HG03039 (cell line): Measurements from ENCODE around the gene ITGAD.
A peak's percentile ranks its signal among the peaks of the same experiment; 100 is the strongest.

Experiments used
- ATAC-seq: cut with Tn5 transposase; IDR thresholded peaks from one replicate; pipeline ENCODE4 v1.9.1; 2021; ENCODE audit warnings: mild to moderate bottlenecking, moderate library complexity; ENCODE audit not compliant: unreplicated experiment

Gene ITGAD

GRCh38 chr16:31458844-31459686, 65.9 kb downstream of the ITGAD start, which contains the start of gene ARMC5:
Gene ARMC5, plus strand, starts transcription at chr16:31459501. Its CDS starts 24 bp downstream, at chr16:31459525.
- ATAC-seq, result peak; percentile 69

- peak; percentile 62 for ATAC-seq
These were observed 66.8 kb downstream of the ITGAD start for GRCh38 chr16:31459687-31460581.

DNA sequence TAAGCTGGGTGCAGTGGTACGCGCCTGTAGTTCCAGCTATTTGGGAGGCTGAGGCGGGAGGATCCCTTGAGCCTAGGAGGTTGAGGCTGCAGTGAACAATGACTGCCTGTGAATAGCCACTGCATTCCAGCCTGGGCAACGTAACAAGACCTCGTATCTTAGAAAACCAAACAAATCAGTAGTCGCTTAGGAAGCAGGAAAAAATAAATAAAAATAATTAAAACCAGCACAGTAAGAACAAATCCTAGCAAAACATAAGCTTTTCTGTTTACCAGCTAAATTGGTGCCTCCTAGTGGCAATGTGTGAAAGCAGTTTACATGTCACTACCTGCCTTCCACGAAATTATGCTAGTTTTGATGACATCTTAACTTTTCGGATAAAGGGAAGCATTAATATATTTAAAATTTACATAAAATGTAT, 67.5 kb downstream of the ITGAD start:
- no peak for ATAC-seq

DNA sequence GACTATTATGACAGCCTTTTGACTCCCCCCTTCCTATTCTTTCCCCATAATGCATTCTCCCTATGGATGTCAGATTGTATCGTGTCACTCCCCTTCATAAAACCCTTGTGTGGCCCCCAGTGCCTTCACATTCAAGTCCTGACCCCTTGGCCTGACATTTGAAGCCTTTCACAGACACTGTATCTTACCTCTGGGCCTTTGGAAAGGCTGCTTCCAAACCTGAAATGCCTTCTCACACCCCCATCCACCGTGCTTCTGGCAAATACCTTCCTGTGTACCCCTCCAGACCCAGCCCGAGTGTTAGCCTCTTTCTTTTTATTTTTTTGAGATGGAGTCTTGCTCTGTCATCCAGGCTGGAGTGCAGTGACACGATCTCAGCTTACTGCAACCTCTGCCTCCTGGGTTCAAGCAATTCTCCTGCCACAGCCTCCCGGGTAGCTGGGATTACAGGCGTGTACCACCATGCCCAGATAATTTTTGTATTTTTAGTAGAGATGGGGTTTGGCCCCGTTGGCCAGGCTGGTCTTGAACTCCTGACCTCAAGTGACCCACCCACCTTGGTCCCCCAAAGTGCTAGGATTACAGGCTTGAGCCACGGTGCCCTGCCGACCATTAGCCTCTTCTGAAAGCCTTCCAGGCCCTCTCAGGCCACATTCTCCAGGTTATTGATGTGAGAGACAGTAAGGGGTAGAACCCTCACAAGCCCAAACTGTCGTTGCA, 68.2 kb downstream of the ITGAD start:
- ATAC-seq, result no peak

- no peak for ATAC-seq
These were observed 69.0 kb downstream of the ITGAD start for GRCh38 chr16:31461921-31462804.

DNA sequence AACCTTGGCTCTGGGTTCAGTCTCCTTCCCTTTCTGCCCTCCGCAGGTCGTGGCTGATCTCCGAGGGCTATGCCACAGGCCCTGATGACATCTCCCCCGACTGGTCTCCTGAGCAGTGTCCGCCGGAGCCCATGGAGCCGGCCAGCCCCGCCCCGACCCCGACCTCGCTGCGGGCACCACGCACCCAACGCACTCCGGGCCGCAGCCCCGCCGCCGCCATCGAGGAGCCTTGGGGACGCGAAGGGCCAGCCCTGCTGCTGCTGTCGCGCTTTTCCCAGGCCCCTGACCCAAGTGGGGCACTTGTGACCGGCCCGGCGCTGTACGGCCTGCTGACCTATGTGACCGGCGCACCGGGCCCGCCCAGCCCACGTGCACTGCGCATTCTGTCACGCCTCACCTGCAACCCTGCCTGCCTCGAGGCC, 71.2 kb downstream of the ITGAD start:
- ATAC-seq, result no peak

DNA sequence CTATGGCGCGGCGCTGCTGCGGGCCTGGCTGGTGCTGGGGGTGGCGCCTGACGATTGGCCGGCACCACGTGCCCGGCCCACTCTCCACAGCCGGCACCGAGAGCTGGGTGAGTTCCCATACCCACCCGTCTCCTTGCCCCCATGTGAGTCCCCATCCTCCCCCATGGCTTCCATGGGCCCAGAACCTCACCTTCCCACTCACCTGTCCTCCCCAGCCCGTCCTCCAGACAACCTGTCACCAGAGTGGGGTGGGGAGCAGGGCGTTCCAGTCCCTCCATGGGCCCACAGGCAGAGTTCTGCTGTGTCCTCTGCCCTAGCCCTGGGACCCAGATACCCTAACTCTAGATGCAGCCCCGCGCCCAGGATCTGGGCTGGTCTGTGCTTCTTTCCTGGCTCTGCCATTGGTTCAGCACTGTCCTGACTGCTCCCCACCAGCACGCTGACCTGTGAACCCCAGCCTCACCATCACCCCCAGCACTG, 71.7 kb downstream of the ITGAD start:
- no peak for ATAC-seq

DNA sequence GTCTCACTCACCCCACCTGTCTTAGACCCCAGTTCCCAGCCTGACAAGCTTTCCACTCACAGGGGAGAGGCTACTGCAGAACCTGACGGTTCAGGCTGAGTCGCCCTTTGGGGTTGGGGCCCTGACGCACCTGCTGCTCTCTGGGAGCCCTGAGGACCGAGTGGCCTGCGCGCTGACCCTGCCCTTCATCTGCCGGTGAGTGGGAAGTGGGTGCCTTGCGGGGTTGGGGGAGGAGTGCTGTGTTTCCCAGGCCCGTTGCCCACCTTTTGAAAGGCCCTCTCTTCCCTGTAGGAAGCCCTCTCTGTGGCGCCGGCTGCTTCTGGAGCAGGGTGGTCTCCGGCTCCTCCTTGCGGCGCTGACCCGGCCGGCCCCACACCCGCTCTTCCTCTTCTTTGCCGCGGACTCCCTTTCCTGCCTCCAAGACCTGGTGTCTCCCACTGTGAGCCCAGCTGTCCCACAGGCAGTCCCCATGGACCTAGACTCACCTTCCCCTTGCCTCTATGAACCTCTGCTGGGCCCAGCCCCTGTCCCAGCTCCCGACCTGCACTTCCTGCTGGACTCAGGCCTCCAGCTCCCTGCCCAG, 72.7 kb downstream of the ITGAD start:
- no peak for ATAC-seq

DNA sequence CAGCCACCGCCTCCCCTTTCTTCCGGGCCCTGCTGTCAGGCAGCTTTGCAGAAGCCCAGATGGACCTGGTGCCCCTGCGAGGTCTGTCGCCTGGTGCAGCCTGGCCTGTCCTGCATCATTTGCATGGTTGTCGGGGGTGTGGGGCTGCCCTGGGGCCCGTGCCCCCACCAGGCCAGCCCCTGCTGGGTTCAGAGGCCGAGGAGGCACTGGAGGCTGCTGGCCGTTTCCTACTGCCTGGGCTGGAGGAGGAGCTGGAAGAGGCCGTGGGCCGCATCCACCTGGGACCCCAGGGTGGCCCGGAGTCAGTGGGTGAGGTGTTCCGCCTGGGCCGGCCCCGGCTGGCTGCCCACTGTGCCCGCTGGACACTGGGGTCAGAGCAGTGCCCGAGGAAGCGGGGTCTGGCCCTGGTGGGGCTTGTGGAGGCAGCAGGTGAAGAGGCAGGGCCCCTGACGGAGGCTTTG, 73.3 kb downstream of the ITGAD start:
- no peak for ATAC-seq

DNA sequence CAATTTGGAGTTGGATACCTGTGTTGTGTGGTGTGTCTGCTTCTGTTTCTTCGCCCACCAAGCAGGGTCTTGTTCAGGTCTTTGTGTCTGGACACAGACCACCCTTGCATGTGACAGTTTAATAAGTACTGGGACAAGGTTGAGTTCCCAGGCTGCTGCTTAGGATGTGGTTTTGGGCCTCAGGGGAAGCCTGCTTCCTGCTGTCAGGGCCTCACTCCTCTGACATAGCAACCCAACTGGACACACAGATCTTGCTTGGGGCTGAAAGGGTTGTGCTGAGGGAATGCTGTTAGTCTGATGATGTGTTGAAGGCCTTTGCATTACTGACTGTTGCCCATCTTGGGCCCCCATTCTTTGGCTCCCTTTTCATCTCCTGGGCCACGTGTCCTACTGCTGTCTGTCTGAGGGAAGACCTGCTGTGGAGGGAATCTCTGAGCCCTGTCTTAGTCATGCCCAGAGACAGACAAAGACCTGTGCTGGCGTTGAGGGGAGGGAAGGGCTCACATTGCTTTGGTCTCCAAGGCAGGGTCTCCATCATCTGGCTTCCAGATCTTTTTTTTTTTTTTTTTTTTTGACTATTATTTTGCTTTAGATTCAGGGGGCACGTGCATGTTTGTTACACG, 74.1 kb downstream of the ITGAD start:
- ATAC-seq, result no peak

DNA sequence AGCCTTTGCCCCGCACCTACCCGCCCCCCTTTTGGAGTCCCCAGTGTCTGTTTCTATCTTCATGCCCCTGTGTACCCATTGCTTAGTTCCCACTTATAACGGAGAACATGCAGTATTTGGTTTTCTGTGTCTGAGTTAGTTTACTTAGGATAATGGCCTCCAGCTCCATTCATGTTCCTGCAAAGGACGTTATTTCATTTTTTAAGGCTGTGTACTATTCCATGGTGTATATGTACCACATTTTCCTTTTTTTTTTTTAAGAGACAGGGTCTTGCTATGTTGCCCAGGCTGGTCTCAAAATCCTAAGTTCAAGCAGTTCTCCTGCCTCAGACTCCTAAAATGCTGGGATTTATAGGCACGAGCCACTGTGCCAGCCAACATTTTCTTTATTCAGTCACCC, 74.7 kb downstream of the ITGAD start:
- ATAC-seq, result no peak

GRCh38 chr16:31470615-31471014, 77.5 kb downstream of the ITGAD start:
- ATAC-seq, result no peak

DNA sequence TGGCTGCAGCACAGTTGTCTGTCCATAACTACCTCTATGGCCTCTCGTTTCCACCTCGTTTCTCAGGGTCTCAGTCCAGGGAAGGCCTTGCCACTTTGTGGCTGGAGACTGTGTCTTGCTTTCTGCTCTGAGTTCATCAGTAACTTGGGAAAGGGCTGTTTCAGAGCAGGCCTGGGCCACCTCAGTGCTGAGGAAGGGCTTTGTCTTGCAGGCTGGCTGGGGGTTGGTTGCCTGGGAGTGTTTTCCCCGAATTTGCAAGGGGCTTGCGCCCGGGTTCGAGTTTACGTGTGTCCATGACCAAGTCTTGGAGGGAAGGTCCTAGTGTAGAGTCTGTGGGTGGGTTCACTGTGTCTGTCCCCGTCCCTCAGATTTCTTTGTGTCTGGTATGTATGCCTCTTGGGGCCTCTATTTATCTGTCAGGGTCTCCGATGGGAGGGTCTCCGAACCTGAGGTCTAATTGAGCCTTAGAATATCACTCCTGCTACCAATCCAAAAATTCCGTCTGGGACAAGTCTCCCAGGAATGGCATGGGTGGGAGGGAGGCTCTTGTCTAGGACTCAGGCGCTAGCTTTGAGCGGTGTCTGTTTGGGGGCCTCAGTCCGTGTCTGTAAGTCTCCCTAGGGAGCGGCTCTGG, 78.2 kb downstream of the ITGAD start:
- no peak for ATAC-seq

GRCh38 chr16:31471875-31472708, 79.0 kb downstream of the ITGAD start, which contains the start of gene TGFB1I1:
Gene TGFB1I1, plus strand, starts transcription at chr16:31472152. Its CDS starts 37 bp downstream, at chr16:31472189.
- ATAC-seq, result no peak

- no peak for ATAC-seq
These were observed 79.6 kb downstream of the ITGAD start for GRCh38 chr16:31472709-31473203.

- no peak for ATAC-seq
These were observed 80.3 kb downstream of the ITGAD start for GRCh38 chr16:31473264-31473984.
